Panc1 (cell line): ENCODE measurements around the gene PCNT. TPM values are rescaled to one million over a fixed set of nuclear protein-coding genes. Genes with fewer than 3 reads are reported as not detected.

Experiments used
- ATAC-seq: fragments of 200-7000 bp; cut with Tn5 transposase; 2 replicates; pipeline ENCODE4 v1.9.1; 2020; ENCODE audit warnings: mild to moderate bottlenecking, moderate library complexity
- BruUV-seq: library from RNA; stranded (reverse); fragments of 400-500 nt; replicated peaks from 2 replicates; lab custom pipeline; 2021; lab: Mats Ljungman, UMichigan
- CTCF ChIA-PET: fragments of 300-600 bp; sonication (Branson Sonifier 250); formaldehyde crosslinking; loops from one replicate; lab custom pipeline; 2022; ENCODE audit warnings: antibody characterized with exemption; lab: Charles Lee
- POLR2A ChIA-PET: fragments of 300-600 bp; sonication (Branson Sonifier 250); formaldehyde crosslinking; loops from one replicate; lab custom pipeline; 2022; ENCODE audit warnings: antibody characterized with exemption; lab: Charles Lee
- DNase-seq: peaks from one replicate; pipeline ENCODE4 v3.0.0-alpha.2; 2010; ENCODE audit warnings: low read depth, low spot score
- H3K27ac ChIP-seq: 2 replicates; pipeline ENCODE4 v1.5.1; 2011; ENCODE audit warnings: mild to moderate bottlenecking, low read length, inconsistent platforms
- H3K27me3 ChIP-seq: fragments of 200-500 bp; sonication (Bioruptor generic); 2 replicates; pipeline ENCODE4 v1.6.0; 2014; ENCODE audit warnings: low read length, inconsistent platforms; ENCODE audit not compliant: control insufficient read depth, insufficient read depth
- H3K36me3 ChIP-seq: fragments of 200-500 bp; sonication (Bioruptor generic); 2 replicates; pipeline ENCODE4 v1.5.1; 2014; ENCODE audit warnings: inconsistent platforms, mild to moderate bottlenecking, low read length, moderate library complexity; ENCODE audit not compliant: control insufficient read depth, insufficient read depth
- H3K4me1 ChIP-seq: 2 replicates; pipeline ENCODE4 v1.5.1; 2011; ENCODE audit warnings: inconsistent platforms, mild to moderate bottlenecking, low read length, moderate library complexity; ENCODE audit not compliant: control insufficient read depth, insufficient read depth
- H3K4me3 ChIP-seq, 2 experiments: 2 replicates each; pipeline ENCODE4 v1.5.1; 2011 to 2012; ENCODE audit warnings: low read depth in 2 of 2, low read length in 2 of 2, mild to moderate bottlenecking in 2 of 2, inconsistent platforms in 1 of 2, moderate library complexity in 1 of 2
- H3K9me3 ChIP-seq: fragments of 200-500 bp; sonication (Bioruptor generic); 2 replicates; pipeline ENCODE4 v1.5.1; 2014; ENCODE audit warnings: low read depth, mild to moderate bottlenecking, inconsistent platforms, low read length, moderate library complexity; ENCODE audit not compliant: control insufficient read depth, insufficient read depth
- CTCF ChIP-seq: fragments of 450-650 bp; IDR thresholded peaks from 2 replicates; pipeline ENCODE4 v1.5.1; 2017; ENCODE audit warnings: mild to moderate bottlenecking
- POLR2AphosphoS5 ChIP-seq: IDR thresholded peaks from 2 replicates; pipeline ENCODE4 v1.6.1; 2012; ENCODE audit warnings: mild to moderate bottlenecking, low read depth, low read length, moderate library complexity
- REST ChIP-seq, 2 experiments: IDR thresholded peaks; 2 replicates each; pipeline ENCODE4 v1.6.1; 2011 to 2012; ENCODE audit warnings: low read depth in 2 of 2, control low read depth in 1 of 2, low read length in 1 of 2, mild to moderate bottlenecking in 1 of 2, moderate library complexity in 1 of 2; ENCODE audit not compliant: insufficient read depth in 1 of 2
- SIN3A ChIP-seq: IDR thresholded peaks from 2 replicates; pipeline ENCODE4 v1.6.1; 2012; ENCODE audit warnings: low read depth, mild to moderate bottlenecking, low read length, moderate library complexity, borderline replicate concordance; ENCODE audit not compliant: insufficient read depth
- TCF7L2 ChIP-seq: IDR thresholded peaks from 2 replicates; pipeline ENCODE4 v1.6.1; 2011; ENCODE audit warnings: mild to moderate bottlenecking, low read depth, low read length, inconsistent platforms
- in situ Hi-C: cut with HindIII; loops from 2 replicates; pipeline ENCODE4 v1.10.0; 2016; ENCODE audit warnings: low sequenced_read_pairs, low pct_unique_long_range_greater_than_20kb
- intact Hi-C: fragments of 100-400 bp; cut with micrococcal nuclease; formaldehyde crosslinking; loops from one replicate; pipeline ENCODE4 v1.10.0; 2022; ENCODE audit not compliant: unreplicated experiment
- total RNA-seq: library from RNA; stranded (reverse); gene quantifications from one replicate; pipeline ENCODE4 v1.2.1, GENCODE V29; 2021; ENCODE audit not compliant: unreplicated experiment

Gene PCNT
- total RNA-seq, 1 experiment from 2014 or later: 44.3 TPM

GRCh38 chr21:46318464-46318845, 5.5 kb upstream of the PCNT start:
- POLR2A ChIA-PET: no interaction called here
- H3K27me3 ChIP-seq: no peaks in the 10 kb centered on the region
- BruUV-seq: no TSS peak
- no peak overlapping the region for H3K27ac ChIP-seq
- no peaks in the 10 kb centered on the region for H3K36me3 ChIP-seq
- CTCF ChIA-PET: no interaction called here
- TF ChIP-seq TCF7L2 (no peak), SIN3A (no peak), POLR2AphosphoS5 (no peak), REST (IDR thresholded peaks at IDR 0.05; ENCODE audit: insufficient read depth in 1 of 2, low read depth in 2 of 2, low read length in 1 of 2) (no peak), CTCF (no peak)
- DNase-seq: no peak
- in situ Hi-C loops (no loop called here), intact Hi-C loops (no loop called here)
- H3K4me3 ChIP-seq: no peak overlapping the region
- H3K4me1 ChIP-seq: peaks cover 12% of the 10 kb centered on the region
- H3K9me3 ChIP-seq: no peaks in the 10 kb centered on the region
- 0 out of 2 replicates have a peak, but pooled peaks have one; percentile 9 for ATAC-seq

- no TSS peak for BruUV-seq
- H3K36me3 ChIP-seq: no peaks in the 10 kb centered on the region
- H3K27me3 ChIP-seq: no peaks in the 10 kb centered on the region
- H3K9me3 ChIP-seq: no peaks in the 10 kb centered on the region
- in situ Hi-C loops (no loop called here), intact Hi-C loops (no loop called here)
- H3K4me1 ChIP-seq: peaks cover 12% of the 10 kb centered on the region
- POLR2A ChIA-PET: no interaction called here
- H3K4me3 ChIP-seq: no peak overlapping the region
- no peak for DNase-seq
- H3K27ac ChIP-seq: no peak overlapping the region
- ATAC-seq: no peak
- CTCF ChIA-PET: no interaction called here
- TF ChIP-seq TCF7L2 (no peak), POLR2AphosphoS5 (0 out of 2 replicates have a peak, but pooled peaks have one; percentile 2), REST (IDR thresholded peaks at IDR 0.05; ENCODE audit: insufficient read depth in 1 of 2, low read depth in 2 of 2, low read length in 1 of 2) (no peak), SIN3A (no peak)
These were observed 4.8 kb upstream of the PCNT start for GRCh38 chr21:46319186-46319585.
